DND-41 (cell line): ENCODE data around the gene SGO1.

ENCODE experiments used
- CTCF ChIP-seq: IDR thresholded peaks from 2 replicates; pipeline ENCODE4 v1.5.1; 2012; ENCODE audit warnings: borderline replicate concordance, low read length, moderate library complexity, mild to moderate bottlenecking; ENCODE audit not compliant: poor library complexity, severe bottlenecking; ENCODE audit errors: extremely low read depth
- EZH2 ChIP-seq: IDR thresholded peaks from 3 replicates; pipeline ENCODE4 v1.6.1; 2012; ENCODE audit warnings: borderline replicate concordance, low read depth, mild to moderate bottlenecking, moderate library complexity, low read length, inconsistent platforms; ENCODE audit not compliant: severe bottlenecking

DNA sequence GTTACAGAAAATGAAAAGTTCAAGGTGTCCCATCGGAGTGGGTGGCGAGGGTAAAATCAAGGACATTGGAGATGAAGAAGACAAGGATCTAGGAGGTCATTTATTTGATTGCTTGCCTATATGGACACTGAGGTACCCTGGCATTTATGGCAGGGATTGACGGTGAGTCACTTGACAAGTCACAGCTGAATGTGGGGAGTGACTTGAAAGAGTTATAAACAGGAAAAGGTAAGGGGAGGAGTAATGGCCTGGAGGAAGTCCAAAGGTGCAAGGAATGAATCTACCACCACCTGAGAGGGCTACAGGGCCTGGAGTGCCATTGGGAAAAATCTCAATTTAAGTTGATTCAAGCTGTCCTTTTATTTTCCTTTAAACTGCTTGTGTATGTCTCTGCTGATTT, 11.8 kb upstream of the SGO1 start:
- no peak for TF ChIP-seq CTCF
- no peak for TF ChIP-seq EZH2
